GM18520 (cell line): ENCODE results near the gene TNRC6C.
"Not testable (repeated sequence)": the region's sequence is repeated elsewhere in the genome, so short reads cannot be mapped to it uniquely, and the experiment has no call there.

Source experiments
- ATAC-seq: cut with Tn5 transposase; IDR thresholded peaks from one replicate; pipeline ENCODE4 v1.9.1; 2021; ENCODE audit not compliant: unreplicated experiment

TNRC6C gene

DNA sequence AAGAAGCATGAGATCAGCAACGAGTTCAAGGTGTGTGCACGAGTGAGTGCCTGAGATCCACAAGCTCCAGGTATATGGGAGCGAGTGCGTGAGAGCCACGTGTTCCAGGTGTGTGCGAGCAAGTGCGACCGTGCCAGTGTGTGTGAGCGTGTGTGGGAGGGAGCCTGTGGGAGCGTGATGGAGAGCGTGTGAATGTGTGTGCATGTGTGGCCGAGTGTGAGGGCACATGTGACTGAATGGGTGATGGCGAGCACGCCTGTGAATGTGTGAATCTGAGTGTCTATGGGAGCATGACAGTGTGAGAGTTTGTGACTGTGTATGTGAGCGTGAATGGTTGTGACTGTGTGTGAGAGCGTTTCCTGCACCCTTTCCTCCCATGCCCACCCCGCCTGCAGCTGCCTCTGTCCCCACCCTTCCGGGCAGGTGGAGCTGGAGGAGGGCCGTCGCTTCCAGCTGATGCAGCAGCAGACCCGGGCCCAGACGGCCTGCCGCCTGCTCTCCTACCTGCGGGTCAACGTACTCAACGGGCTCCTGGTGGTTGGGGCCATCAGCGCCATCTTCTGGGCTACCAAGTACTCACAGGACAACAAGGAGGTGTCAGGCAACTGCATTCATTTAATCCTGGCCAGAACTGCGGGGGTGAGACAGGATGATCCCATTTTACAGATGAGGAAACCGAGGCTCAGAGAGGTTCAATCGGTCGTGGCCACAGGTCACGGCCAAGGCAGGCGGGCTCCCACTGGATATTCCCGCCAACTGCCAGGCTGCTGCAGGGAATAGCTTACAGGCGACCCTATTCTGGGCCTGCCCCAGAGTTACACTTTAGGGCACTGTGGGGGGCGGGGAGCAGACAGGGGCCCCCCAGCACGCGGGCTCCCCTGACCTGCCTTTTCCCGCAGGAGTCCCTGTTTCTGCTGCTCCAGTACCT, 175.7 kb downstream of the TNRC6C start:
- no peak for ATAC-seq

- ATAC-seq = no peak
Measured at GRCh38 chr17:78134899-78135385, 176.4 kb downstream of the TNRC6C start.

DNA sequence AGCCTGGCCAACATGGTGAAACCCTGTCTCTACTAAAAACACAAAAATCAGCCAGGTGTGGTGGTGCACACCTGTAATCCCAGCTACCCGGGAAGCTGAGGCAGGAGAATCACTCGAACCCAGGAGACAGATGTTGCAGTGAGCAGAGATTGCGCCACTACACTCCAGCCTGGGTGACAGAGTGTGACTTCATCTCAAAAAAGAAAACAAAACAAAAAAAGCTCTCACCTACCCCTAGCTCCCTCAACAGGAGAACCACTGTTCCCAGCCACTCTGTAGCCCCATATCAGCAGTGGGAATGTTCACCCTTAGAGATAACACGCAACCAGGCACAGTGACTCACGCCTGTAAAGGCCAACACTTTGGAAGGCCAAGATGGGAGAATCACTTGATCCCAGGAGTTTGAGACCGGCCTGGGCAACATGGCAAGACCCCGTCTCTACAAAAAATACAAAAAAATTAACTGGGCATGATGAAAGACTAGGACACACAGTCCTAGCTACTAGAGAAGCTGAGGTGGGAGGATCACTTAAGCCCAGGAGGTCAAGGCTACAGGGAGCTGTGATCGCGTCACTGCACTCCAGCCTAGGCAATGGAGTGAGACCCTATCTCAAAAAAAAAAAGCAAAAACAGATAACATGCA, 177.5 kb downstream of the TNRC6C start:
- ATAC-seq = no peak

GRCh38 chr17:78137392-78138203, 179.1 kb downstream of the TNRC6C start:
- ATAC-seq = no peak

DNA sequence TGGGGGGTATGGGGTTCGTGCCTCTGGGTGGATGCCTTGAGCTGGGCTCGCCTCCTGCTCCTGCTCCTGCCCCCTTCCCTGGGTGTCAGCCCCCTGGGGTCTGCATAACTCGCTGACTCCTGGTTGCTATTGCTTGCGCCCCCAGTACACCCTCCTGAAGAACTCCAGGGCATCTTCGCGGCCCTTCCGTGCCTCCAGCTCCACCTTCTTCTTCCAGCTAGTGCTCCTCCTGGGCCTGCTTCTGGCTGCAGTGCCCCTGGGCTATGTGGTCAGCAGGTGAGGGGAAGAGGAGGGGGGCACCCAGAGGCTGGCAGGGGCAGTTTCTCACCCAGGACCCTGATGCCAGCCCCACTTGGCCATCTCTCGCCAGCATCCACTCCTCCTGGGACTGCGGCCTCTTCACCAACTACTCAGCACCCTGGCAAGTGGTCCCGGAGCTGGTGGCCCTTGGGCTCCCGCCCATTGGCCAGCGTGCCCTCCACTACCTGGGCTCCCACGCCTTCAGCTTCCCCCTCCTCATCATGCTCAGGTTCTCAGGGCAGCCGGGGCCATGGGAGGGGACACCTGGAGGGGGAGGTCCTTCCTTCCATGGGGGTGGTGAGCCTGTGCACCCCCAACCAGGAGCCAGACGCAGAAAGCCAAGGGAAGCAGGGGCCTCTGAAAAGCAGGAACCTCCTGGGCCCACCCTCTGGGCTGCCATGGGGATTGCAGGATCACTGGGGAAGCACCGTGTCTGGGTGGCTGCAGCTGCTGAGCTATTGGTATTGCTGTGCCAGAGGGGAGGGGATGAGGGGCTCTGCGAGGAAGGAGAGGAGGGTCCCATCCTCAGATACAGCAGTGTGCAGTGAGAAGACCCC, 179.9 kb downstream of the TNRC6C start:
- no peak for ATAC-seq

DNA sequence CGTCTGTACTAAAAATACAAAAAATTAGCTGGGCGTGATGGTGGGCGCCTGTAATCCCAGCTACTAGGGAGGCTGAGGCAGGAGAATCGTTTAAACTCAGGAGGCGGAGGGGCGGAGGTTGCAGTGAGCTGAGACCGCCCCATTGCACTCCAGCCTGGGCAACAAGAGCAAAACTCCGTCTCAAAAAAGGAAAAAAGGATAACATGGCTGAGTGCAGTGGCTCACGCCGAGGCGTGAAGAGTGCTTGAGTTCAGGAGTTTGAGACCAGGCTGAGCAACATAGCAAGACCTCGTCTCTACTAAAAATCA, 181.3 kb downstream of the TNRC6C start:
- not testable (repeated sequence) for ATAC-seq

GRCh38 chr17:78140169-78141051, 181.9 kb downstream of the TNRC6C start:
- ATAC-seq = peak; percentile 57

DNA sequence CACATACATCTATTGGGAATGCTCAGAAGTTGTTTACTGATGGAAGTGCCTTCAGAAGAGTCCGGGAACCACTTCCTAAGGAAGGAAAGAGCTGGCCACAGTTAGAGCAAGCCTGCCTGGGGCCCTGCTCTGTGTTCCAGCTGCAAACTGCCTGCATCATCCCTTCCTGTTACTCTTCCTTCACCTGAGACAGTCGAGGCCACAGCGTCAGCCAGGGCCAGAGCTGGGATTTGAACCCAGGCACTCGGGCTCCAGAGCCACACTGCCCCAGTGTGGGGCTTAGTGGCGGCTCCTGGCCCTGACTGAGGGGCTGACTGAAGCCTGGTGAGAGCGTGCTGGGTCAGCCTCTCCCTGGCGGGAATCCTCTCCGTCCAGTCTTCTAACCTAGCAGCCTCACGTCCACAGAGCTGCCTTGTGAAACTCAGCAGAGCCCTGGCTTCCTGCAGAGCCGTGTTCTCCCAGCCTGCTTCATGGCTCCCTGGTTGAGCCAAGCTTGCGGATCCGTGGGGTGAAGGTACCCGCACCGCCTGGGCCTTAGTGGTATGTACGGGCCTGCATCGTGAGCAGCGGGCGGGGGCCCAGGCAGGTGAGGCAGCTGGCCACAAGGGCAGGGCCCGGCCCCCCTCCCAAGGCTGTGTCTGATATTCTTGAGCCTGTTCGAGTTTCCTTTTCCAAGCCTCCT, 183.1 kb downstream of the TNRC6C start:
- ATAC-seq = no peak

GRCh38 chr17:78142119-78142861, 183.8 kb downstream of the TNRC6C start:
- ATAC-seq = no peak

DNA sequence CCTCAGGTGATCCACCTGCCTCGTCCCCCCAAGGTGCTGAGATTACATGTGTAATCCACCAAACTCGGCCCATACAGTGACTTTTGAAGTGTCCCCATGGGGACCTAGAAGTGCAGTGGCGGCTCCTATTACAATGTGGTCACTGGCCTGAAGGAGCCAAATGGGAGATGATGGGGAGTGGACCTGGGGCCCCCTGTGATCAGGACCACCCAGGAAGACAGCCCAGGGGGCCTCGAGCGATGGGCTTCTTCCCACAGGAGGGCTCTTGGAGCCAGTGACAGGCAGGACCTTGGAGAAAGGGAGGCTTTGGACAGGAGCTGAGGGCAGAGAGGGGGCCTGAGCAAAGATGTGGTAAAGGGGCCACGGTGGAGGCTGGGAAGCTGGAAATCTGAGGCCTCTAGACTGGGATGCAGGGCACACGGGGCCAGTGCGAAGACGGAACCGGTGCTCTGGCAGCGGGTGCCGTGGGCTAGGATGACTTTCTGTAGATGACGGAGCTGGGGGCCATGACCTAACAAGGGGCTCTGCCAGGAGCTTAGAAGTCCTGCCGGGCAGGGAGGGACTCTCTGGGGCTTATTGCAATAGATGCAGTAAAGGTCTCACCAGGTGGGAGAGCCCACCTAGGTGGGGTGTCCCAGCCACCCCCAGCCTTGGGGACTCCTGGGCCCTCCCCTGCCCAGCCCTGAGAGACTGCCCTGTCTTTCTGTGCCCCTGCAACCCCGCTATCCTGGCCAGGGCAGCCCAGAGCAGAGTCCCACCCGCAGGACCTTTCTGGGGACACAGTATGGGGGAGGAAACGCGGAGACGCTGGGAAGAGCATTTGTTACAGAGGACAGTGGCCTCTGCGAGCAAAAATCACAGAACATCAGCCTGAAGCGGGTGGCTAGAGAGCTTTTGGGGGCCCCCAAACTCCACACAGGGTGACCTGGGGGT, 185.0 kb downstream of the TNRC6C start:
- no peak for ATAC-seq

DNA sequence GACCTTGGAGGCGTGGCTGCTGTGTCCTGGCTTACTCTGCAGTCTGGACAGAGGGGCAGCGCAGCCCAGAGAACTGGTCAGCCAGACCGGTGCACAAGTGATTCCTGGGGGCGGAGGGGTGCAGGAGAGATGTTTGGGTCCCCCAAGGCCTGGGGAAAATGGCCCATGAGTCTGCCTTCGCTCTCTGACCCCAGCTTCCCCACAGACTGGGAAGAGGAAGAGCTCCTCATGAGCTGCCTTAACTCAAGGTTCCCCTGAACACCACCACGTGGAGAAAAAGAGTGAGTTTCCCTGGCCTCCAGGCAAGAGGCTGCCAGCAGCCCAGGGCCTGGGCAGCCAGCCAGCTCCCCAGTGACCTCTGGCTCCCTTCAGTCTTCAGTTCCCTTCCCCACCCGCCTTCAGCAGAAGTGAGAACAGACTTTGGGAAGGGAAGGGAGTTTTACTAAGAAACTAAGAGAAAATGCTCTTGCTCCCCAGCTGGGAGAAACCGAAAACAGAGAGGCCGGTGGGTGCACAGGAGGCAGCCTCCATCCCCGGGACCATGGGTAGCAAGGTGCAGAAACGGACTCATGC, 185.7 kb downstream of the TNRC6C start:
- ATAC-seq = no peak

- ATAC-seq = no peak
Measured at GRCh38 chr17:78144736-78145641, 186.5 kb downstream of the TNRC6C start.

- no peak for ATAC-seq
Measured at GRCh38 chr17:78146471-78146869, 188.0 kb downstream of the TNRC6C start.

GRCh38 chr17:78146881-78147280, 188.4 kb downstream of the TNRC6C start:
- no peak for ATAC-seq

- peak; percentile 37 for ATAC-seq
Measured at GRCh38 chr17:78147315-78147998, 189.0 kb downstream of the TNRC6C start.
